Stimulated activated CD4-positive, alpha-beta T cell treated with anti-CD3 and anti-CD28 coated beads, Interleukin-12 subunit alpha, Interleukin-12 subunit beta, amount 100 ng/mL, for 4 hours (primary cell): Measurements from ENCODE around the gene SNX17.
A peak's percentile ranks its signal among the peaks of the same experiment; 100 is the strongest.
"Not testable (repeated sequence)": the region's sequence is repeated elsewhere in the genome, so short reads cannot be mapped to it uniquely, and the experiment has no call there.

Experiments
- DNase-seq: peaks from one replicate; pipeline ENCODE4 v3.0.0-alpha.2; 2020

Gene SNX17, protein sequence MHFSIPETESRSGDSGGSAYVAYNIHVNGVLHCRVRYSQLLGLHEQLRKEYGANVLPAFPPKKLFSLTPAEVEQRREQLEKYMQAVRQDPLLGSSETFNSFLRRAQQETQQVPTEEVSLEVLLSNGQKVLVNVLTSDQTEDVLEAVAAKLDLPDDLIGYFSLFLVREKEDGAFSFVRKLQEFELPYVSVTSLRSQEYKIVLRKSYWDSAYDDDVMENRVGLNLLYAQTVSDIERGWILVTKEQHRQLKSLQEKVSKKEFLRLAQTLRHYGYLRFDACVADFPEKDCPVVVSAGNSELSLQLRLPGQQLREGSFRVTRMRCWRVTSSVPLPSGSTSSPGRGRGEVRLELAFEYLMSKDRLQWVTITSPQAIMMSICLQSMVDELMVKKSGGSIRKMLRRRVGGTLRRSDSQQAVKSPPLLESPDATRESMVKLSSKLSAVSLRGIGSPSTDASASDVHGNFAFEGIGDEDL

DNA sequence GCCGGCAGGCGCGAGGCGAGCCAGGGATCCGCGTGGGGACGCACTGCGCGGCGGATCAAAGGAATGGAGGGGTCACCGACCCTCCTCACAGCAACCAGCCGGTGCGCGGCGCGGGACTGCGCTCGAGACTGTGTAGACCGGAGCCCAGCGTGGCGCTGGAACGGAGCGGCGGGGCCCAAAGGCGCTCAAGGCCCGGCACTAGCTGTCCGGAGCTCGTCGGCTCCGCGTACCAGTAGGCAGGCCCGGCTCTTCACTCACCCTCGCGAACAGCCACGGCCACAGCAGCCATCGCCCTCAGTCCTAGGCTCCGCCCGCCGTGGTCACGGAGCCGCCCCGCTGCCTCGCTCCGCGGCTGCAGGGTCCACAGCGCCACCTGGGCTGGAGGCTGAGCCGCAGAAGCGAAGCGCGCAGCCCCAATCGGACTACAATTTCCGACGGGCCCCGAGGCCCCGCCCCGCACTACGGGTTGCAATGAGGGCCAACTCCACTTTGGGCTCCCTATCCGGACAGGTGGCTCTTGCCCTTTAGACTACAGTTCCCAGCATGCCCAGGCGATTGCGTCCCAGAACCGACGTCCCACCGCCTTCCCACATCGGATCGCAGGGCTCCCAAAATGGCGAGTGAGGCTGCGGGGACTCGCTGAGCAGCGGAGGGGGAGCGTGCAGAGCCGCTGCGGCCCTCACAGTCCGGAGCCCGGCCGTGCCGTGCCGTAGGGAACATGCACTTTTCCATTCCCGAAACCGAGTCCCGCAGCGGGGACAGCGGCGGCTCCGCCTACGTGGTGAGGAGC lies at the start of gene SNX17, which contains the start of gene EIF2B4:
TSS of gene SNX17 (plus strand) at position 591 of the 790 bp plus-strand sequence. CDS start at position 719, 128 bp downstream.
TSS of gene EIF2B4 (minus strand) at position 313 of the 790 bp plus-strand sequence. CDS start at position 289, 24 bp downstream.
- peak; percentile 98 for DNase-seq

DNA sequence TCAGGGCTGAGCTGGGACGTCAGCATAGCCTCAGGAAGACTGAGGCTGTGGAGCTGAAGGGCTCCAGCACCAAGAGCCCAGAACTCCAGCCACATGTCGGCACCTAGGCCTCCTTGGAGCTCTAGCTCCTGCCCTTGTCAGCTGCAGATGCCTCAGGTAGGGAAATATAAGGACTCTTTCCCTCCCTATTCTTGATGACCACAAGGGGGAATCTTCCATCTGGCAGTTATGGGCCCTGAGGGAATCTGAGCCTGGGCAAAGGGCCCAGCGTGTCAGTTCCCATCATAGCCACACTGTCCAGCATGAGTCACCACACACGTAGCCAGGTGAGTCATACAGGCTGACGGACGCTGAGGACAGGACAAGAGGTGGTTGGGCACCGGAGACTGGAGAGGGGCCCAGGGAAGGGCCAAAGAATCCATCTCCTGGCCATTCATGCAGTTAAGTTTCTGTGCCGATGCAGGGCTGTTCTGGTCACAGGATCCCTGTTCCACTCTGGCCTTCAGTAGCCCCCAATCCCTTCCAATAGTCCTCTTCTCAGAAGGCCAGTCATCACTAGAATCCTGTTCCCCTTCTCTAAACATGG lies 49.4 kb upstream of the SNX17 start:
- DNase-seq, result no peak

DNA sequence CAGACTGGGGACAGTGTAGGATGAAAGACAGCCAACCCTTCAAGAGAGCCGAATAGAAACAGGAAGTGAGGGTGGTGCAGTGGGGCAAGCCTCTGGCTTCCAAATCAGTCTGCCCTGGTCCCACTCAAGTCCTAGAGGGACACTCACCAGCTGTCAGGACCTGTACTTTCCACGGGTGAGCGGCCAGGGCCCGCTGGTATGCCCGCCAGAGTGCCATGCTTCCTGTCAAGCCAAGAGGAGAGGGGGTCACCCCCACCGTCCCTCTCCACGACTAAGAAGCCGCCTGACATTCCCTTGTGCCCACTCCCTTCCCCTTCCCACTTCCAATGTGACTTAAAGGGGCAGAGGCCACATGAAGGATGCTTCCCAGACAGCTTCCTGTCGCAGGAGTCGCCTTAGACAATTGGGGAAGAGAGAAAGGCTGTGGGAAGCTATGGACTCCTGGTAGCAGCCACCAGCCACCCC lies 48.1 kb upstream of the SNX17 start:
- no peak for DNase-seq

DNA sequence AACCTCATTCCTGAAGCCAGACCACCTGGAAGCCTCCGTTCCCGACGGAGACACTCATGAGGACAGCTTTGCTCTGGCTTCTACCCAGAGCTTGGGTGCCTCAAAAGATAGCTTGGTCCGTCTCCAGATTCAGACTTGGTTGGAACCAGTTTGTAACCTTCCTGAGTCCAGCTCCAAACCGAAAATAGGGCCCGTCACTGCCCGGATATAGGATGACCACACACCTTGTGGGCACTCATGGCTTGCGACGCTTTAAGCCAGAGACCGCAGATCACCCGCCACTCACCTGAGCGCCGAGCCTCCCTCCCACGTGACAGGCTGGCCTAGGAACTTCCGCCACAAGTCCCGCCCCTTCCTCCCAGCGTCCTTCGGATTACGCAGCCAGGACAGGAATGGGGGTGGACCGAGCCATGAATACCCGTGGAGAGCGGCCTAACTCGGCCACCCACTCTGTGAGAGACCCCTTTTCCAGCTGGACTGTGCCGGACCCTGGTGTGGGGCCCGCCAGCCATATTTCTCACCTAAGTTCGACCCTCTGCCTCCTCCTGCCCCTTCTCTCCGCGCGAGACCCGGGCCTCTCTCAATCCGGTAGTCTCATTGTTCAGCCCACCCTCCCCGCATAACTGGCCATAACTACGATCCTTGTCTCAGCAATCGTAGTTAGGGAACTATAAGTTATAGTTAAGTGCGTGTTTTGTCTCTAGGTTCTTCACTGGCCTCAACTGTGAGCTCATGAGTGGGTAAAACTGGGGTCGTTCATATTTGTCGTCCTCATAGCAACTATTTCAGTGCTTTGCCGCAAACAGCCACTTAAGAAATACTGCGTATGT lies 47.4 kb upstream of the SNX17 start, which contains the start of gene MPV17:
TSS of gene MPV17 (minus strand) at position 332 of the 830 bp plus-strand sequence. CDS start 580 bp downstream, outside the sequence.
- DNase-seq, result peak; percentile 85

DNA sequence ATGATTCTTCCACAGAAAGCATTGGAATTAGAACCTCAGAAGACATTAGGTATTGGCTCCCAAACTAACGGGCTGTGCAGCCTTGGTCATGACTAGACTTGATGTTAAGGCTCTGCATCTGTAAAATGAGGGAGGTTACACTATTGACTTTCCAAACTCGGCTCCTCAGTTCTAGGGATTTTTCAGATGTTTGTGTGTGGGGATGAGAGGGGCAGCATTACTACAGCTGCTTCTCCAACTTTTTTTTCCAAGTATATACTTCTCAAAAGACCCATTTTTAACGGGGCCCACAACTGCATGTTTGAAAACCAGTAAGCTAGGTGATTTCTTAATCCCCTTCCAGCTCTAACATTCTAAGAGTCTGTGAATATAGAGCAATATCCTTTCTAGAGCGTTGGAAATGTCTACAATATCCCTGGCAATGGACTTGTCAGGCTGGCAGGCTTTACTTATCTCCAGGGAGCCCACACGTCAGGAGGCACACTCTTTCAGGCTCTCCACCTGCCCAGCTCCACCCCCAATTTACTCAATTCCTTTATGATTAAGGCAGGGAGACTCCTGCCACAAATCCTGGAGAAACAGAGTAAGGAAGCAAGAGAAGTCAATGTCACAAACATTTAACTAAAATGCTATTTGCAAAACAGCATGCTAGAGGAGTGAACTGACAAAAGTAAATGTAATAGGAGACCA lies 46.7 kb upstream of the SNX17 start:
- no peak for DNase-seq

DNA sequence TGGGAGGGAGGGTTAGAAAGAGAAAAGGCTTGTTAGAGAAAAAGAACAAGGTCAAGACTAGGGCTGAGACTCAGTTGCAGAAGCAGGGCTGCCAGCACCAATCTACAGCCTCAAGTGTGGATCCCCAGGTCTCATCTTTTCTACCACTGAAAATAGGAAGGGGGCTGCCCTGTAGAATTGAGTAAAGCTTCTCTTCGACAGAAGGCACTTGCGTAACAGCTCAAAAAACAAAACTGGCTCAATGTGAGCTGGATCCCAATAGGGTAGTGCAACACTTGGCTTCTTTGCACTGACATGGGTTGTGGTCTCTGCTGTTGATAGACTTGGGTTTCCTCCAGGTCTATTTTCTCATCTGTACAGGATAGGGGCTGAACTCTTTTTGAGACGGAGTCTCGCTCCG lies 45.7 kb upstream of the SNX17 start:
- DNase-seq, result no peak

DNA sequence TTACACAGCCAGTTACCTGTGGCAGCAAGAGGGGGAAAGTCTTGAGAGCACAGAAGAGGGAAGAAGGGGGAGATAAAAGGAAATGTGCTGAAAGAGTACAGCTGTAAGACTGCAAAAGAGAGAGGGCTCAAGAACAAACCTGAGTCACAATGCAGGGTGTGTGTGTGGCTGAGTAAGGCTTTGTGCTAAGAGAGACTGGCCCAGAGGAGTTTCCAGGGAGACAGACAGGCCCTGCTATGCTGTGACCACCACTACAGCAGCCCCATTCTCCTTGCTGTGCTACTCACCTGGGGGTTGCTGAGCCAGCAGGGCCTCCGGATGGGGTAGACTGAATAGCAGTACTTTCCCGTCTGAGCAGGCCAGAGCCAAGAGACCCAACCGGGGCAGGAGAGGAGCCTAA lies 35.1 kb upstream of the SNX17 start:
- no peak for DNase-seq

DNA sequence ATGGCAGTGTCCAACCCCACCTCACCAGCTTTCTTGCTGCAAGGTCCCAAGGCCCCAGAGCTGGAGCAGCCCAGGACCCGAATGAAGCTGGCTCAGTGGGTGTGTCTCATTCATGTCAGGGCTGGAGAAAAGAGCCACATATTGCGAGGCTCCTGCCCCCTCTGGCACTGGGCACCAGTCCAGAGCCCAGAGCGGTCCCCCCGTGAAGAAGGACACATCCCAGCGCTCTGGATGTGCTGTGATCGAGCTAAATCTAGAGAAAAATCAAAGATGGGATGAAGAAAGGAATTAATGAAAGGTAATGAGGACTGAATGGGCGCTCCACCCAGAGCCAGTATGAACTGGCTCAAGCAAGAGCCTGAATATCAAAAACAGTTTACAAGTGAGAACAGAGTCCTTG lies 34.2 kb upstream of the SNX17 start:
- DNase-seq, result no peak

DNA sequence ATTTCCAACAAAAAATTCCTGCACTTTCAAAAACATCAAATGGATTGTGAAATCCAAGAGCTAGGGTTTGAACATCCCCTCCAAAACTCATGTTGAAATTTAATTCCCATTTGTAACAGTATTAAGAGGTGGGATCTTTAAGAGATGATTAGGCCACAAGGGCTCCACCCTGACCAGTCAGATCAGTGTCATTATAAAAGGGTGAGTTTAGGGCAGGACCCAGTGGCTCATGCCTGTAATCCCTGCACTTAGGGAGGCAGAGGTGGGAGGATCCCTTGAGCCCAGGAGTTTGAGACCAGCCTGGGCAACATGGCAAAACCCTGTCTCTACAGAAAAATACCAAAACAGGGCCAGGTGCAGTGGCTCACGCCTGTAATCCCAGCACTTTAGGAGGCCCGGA lies 22.8 kb upstream of the SNX17 start:
- DNase-seq, result no peak

DNA sequence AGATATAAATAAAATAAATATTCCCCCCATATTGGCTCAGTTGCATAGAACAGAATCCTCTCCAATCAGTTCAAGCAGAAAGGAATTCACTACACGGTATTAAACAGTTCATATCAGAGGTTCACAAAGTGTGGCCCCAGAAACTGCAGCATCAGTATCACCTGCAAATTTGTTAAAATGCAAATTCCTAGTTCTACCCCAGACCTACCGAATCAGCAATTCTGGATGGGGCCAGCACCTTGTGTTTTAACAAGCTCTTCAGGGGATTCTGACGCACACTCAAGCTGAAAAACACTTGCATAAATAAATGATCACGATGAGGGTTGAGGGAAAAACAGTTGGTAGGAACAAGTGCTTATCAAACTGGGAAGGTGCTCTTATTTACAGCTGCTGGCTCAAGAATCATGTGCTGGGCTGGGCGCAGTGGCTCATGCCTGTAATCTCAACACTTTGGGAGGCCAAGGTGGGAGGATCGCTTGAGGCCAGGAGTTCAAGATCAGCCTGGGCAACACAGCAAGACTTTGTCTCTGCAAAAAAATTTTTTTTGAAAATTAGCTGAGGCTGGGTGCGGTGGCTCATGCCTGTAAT lies 20.2 kb upstream of the SNX17 start:
- DNase-seq, result no peak

DNA sequence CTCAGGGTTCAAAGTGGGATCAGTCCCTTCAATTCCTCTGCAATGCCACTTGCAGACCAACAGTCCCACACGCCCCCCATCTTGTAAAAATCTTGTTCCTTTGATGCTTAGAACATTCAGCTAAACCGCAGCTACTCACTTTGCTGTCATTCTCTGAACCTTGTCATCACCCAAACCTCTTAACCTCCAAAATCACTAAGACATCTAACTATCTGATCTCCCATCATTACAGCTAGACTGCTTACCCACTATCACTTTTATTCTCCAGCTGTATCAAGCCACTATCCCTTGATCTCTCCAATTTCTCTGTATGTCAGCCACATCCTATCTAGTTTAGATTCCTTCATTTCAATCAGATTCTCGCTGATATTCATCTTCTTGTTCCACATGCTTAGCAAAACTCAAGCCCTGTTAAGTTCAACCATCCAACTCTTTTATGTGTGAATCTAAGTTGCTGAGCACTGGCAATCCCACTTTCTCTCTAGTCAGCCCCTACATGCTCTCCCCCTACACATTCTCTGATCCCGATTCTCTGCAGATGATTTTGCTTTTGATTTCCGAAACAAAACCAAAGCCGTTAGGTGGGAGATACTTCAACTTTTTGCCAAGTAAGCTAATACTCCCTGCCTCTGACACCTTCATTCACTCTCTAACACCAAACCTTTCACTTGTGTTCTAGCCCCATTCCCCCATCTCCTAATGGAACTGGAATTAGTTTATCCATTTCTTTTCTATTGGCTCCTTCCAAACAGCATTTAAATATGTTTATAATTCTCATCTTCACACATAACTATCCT lies 18.4 kb upstream of the SNX17 start:
- DNase-seq, result no peak

DNA sequence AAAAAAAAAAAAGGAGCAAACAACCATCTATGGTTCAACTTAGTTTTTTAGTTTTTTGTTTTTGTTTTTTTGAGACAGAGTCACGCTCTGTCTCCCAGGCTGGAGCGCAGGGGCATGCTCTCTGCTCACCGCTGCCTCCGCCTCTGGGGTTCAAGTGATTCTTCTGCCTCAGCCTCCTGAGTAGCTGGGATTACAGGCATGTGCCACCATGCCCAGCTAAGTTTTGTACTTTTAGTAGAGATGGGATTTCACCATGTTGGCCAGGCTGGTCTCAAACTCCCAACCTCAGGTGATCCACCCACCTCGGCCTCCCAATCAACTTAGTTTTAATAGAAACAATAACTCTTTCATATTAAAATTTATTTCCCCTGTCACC lies 17.0 kb upstream of the SNX17 start:
- not testable (repeated sequence) for DNase-seq

DNA sequence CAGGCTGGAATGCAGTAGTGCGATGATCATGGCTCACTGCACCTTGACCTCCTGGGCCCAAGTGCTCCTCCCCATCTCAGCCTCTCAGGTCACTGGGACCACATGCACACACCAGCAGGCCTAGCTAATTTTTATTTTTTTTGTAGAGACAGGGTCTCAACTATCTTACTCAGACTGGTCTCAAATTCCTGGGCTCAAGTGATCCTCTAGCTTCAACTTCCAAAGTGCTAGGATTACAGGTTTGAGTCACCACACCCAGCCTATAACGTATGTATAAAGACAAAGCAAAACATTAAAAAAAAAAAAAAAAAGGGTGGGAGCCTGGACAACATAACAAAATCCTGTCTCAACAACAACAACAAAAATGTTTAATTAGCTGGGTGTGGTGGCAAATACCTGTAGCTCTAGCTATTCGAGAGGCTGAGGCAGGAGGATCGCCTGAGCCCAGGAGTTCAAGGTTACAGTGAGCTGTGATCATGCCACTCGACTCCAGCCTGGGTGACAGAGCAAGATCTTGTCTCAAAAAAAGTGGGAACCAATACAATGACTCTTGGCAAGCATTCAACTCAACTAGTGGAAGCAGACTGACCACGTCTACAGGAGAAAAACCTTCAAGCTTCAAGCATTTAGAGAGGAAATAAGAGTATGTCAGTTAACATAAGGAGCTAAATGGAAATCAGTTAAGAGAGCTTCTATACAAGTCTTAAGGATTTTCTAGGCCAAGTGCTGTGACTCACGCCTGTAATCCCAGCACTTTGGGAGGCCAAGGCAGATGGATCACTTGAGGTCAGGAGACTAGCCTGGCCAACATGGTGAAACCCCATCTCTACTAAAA lies 16.4 kb upstream of the SNX17 start:
- no peak for DNase-seq

DNA sequence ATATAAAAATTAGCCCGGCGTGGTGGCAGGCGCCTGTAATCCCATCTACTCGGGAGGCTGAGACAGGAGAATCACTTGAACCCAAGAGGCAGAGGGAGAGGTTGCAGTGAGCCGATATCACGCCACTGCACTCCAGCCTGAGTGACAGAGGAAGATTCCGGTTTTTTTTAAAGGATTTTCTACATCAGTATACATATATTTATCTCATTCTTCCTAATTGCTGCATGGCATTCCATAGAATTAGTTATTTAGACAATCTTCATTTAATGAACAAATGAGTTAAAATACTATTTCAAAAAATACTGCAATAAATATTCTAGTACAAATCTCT lies 15.9 kb upstream of the SNX17 start:
- DNase-seq, result no peak

DNA sequence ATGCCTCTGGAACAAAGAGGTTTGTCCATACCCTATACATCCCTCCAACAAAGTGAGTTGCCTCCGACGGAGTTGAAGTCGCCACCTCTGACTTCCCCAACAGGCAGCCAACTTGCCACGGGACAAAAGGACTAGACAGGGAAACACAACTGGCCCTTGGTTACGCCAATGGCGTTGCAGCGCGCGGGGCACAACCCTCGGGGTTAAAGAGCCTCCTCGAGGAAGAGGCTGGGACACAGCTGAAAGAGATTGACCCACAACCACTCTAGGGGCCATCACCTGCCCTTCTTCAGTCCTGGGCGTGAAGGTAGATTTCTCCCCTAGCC lies 14.4 kb upstream of the SNX17 start:
- DNase-seq, result no peak

DNA sequence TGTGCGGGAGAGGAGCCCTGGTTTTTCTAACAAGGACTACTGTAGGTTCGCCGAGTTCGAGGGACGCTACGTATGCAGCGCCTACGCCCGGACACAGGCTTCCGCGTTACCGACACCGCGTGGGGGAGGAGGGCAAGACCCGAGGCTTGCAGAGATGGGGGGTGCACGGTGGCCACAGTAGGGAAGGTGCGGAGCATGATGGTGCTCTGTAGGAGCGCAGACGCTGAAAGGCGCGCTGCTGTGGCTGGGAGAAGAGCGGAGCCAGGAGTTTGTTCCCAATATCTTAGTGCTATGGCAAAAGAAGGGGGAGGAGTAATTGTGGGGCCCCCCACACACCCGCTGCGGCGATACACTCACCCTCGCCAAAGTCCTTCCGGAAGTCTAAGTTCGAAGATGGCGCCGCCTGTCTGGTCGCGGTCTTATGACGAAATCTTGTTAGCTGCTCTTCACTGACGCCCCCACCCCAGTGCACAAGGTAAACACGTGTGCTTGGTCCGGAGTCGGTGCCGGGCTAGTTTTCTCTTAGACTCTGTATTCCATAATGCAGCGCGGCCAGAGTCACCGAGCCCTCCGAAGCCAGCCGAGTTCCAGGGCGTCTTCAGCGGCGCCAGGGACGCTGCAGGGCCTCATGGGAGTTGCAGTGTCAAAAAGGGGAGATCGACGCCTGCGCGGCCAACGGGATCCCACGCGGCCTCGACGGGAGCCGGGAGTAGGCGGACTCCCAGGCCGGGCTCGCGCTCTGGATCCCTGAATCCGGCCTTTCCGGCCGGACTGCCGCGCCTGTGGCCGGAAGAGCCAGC lies 13.8 kb upstream of the SNX17 start, which contains the start of gene GTF3C2:
TSS of gene GTF3C2 (minus strand) at position 383 of the 800 bp plus-strand sequence. CDS start 13,210 bp downstream, outside the sequence.
- DNase-seq, result peak; percentile 82

DNA sequence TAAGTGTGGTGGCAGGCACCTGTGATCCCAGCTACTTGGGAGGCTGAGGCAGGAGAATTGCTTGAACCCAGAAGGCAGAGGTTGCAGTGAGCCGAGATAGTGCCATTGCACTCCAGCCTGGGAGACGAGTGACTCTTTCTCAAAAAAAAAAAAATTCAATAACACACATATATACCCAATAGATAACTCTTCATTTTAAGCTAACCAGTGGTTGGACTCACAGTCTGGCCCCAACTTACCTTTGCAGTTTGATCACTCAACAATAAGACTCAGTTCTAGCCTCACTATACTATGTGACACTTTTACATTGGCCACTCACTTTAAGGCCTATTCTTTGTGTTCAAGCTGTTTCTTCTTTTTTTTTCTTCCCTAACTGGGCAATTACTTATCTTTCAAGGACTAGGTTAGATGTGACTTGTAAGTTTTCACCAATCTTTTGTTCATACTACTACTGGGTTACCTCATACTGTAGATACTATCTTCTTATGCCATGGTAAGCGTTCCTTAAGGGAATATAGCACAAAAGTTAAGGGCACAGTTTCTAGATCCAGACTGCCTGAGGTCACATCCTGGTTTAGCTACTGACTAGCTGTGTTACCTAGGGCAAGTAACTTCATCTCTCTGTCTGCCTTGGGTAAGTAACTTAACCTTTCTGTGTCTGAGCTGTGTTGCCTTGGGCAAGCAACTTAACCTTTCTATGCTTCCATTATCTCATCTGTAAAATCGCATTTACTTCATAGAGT lies 7.6 kb upstream of the SNX17 start:
- DNase-seq, result no peak

DNA sequence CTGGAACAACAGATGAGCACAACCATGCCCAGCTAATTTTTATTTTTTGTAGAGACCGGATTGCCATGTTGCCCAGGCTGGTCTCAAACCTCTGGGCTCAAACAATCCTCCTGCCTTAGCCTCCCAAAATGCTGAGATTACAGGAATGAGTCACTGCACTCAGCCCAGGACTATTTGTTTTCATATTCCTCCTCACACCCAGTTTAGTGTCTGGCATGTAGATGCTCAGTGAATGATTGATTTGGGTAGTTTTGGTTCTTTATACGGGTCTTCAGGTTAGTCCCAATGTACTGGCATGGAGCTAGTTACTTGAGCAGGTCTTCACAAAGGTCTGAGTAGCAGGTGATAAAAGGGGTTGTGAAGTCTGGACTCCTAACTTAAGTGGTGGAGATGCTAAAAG lies 6.5 kb upstream of the SNX17 start:
- DNase-seq, result no peak
